Measurements from ENCODE around the gene RYR1.

The RYR1 gene

DNA sequence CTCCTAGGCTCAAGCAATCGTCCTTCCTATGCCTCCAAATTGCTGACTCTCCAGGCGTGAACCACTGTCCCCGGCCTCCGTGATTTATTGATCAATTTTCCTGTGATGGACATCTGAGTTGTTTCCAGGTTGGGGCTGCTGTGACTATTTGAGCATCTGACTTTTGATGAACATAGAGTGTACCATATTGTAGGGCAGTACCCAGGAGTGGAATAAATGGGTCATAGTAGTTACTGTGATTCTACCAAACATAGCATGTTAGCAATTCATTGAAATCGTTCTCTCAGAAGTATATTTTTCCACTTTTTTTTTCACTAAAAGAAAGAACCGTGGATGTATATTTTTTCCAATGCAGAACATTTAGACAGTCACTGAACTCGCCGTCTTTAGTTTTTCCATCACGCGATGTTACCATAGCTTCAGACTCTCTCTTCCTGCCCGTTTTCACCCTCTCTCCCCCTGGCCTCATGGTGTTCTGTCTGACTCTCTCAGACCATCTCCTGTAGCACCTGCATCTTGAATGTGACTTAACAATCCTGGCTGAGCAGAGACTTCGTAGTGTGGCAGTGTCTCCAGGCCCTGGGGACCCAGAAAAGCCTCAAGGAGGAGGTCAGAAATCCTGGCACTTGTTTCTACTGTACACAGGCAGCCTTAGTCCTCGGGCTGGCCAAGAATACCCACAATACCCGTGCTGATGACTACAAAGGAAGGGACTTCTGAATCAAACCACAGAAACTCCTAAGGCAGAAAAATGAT lies 4.3 kb upstream of the RYR1 start:
- DNase-seq: no peak

- DNase-seq: no peak
Measured at GRCh38 chr19:38429811-38430156, 3.7 kb upstream of the RYR1 start.

DNA sequence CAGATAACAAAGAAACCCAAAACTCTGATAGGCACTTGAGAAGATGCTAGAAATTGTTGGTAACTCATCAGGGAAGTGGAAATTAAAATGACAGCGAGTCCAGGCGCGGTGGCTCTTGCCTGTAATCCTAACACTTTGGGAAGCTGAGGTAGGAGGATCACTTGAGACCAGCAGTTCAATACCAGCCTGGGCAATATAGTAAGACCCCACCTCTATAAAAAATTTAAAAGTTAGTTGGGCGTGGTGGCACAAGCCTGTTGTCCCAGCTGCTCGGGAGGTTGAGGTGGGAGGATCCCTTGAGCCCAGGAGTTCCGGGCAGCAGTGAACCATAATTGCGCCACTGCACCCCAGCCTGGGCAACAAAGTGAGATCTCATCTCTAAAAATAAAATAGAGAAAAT lies 2.6 kb upstream of the RYR1 start:
- DNase-seq: no peak

- peak in 1 of 2 donors; percentile 60 for DNase-seq
Measured at GRCh38 chr19:38434549-38435051, 1.1 kb downstream of the RYR1 start.

DNA sequence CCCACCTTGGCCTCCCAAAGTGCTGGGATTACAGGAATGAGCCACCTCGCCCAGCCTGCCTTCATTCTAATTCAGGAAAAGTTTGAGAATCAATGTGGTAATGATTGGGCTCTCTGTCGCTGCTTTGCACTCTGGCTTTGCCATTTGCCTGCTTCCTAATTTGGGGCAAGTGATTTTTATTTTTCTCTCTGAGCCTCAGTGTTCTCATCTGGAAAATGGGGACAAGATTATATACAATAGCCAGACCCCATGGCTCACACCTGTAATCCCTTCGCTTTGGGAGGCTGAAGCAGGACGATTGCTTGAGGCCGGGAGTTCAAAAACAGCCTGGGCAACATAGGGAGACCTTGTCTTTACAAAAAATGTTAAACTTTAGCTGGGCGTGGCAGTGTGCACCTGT lies 3.8 kb downstream of the RYR1 start:
- DNase-seq: no peak

GRCh38 chr19:38437917-38438316 lies 4.4 kb downstream of the RYR1 start:
- DNase-seq: no peak

- DNase-seq: no peak
Measured at GRCh38 chr19:38440592-38440991, 7.1 kb downstream of the RYR1 start.

DNA sequence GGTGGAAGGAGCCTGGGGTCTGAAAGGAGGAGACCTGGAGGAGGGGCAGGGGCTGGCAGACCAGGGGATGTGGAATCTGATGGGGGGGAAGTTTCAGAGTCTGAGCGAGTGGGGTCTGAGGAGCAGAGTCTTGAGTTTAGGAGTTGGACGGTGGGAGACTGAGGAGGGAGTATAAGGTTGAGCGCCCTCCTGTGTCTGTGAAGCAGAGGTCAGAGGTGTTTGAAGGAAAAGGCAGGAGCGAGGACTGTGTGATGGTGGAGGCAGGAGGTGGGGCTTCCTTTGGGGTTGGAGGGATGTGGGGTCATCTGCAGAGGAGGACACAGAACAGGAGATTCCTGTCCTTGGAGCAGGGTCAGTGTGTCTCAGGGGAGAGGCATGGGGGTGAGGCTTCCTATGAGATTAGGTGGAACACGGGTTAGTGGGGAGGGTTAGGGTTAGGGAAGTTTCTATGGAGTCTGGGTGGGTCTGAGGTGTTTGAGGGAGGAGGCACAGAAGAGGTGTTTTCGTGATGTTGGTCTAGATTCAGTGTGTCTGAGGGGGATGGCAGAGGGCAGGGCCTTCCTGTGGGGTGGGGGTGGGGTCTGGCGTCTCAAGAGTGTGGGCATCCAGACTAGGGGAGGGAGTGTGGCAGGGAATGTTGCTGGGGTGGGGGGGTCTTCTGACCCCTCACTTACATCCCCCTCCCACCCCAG lies 8.3 kb downstream of the RYR1 start:
- no peak for DNase-seq

GRCh38 chr19:38442736-38443135 lies 9.2 kb downstream of the RYR1 start:
- no peak for DNase-seq

DNA sequence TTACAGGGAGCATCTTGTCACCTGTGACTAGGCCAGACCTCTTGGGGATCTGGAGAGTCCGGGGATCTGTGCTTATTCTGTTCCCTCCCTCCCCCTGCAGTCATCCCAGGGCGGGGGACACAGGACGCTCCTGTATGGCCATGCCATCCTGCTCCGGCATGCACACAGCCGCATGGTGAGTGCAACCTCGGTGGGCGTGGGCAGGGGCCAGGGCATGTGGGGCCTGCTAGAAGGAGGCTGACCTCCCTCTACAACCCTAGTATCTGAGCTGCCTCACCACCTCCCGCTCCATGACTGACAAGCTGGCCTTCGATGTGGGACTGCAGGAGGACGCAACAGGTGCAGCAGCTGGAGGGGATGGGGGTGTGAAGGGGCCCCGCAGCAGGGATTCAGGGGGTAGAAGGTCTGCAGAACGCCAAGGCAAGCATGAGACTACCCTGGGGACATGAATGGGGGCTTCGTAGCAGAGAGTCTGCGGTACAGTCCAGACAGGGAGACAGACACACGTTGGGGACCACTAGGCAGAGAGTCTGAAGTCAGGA lies 10.0 kb downstream of the RYR1 start:
- DNase-seq: no peak

DNA sequence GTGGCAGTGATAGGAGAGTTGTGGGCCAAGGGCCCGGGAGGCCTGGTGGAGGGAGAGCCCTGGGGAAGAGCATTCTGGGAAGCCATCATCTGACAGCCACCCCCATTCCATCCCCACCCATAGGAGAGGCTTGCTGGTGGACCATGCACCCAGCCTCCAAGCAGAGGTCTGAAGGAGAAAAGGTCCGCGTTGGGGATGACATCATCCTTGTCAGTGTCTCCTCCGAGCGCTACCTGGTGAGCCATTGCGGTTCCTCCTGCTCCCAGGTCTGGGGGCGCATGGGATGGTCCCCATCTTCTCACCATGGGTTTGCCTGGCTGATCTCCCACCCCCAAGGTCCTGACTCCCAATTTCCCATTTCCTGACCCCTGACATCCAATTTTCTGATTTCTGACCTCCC lies 10.5 kb downstream of the RYR1 start:
- DNase-seq: no peak

DNA sequence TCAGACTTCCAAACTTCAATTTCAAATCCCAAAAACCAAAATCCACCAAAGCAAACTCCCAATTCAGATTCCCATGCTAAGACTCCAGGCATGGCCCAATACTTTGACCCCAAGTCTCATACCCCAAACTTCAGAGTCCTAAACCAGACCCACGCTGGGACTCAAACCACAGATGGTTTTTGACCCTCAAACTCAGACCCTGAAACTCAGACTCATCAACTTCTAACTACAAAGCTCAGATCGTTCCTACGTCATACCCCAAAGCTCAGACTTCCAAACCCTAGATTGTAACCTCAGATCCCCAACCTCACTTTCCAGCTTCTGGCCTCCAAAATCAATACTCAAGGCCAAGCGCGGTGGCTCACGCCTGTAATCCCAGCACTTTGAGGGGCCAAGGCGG lies 11.9 kb downstream of the RYR1 start:
- no peak for DNase-seq

DNA sequence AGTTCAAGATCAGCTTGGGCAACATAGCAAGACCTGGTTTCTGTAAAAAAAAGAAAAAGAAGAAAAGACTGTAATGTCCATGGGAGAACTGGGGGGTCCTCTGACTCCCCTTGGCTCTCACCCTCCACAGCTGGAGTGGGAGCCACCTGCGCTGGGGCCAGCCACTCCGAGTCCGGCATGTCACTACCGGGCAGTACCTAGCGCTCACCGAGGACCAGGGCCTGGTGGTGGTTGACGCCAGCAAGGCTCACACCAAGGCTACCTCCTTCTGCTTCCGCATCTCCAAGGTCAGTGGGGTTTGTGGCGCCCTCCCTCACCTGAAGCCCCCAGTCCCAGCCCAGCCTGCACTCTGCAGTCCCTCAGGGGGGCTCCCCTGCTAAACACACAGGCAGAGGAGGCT lies 14.7 kb downstream of the RYR1 start:
- no peak for DNase-seq

DNA sequence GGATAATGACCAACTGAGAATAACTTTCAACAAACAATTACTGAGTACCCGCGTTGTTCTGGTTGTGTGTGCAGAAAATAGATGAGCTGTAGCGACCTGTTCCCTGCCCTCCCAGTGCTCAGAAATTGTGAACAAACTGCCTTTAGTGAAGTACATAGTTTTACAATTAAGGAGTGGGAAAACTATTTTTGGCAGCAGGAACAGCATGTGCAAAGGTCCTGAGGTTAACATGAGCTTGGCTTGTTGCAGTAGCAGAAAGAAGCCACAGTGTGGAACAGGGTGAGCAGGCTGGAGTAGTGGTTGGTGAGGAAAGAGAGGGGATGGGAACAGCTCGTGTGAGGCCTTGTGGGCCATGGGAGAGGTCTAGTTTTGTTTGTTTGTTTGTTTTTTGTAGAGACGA lies 16.0 kb downstream of the RYR1 start:
- DNase-seq: no peak

DNA sequence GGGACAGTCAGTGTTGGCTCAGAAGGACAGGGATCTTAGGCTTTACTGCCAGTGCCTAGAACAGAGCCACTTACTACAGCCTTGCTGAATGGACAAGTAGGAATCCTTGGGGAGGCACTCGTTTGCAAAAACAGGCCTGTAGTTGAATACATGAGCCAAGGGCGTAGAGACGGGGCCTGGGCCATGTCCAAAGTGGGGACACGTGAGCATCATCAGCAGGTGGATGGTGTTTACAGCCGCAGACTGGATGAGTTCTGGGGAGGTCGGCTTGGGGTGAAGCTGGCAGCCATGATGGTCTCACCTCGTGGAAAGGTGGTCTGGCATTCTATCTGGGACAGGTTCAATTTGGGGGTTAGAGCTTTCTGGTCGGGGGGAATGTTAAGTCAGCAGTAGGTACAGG lies 17.5 kb downstream of the RYR1 start:
- no peak for DNase-seq

- DNase-seq: no peak
Measured at GRCh38 chr19:38451629-38452028, 18.1 kb downstream of the RYR1 start.

DNA sequence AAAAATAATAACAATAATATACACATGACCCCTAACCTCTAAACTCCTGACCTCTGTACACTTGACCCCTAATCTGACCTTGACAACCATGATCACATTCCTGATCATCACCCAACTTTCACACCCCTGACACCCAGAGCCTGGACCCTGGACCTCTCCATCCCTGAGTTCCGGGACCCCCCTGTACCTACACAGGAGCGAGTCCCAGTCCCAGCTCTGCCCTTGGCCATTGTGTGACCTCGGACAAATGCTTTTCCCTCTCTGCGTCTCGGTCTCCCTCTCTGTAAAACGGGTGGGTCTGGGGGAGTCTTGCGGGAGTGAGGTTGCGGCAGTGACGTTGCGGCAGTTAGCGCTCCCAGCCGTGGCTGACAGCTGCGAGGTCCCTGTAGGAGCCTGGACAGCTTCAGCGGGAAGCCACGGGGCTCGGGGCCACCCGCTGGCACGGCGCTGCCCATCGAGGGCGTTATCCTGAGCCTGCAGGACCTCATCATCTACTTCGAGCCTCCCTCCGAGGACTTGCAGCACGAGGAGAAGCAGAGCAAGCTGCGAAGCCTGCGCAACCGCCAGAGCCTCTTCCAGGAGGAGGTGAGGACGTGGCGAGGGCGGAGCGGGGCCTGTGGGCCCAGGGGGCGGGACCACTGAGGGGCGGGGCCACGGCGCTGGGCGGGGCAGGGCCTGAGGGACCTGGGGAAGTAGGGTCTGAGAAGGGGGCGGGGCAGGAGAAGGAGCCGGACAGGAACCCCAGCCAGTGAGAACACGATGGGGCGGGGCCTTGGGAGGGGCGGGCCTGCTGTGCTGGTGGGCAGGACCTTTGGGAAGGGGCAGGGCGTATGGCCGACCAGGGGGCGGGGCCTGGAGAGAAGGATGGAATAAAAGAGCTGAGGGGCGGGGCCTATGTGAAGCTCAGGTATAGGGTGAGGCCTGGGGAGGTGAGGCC lies 19.2 kb downstream of the RYR1 start:
- DNase-seq: peak in 1 of 2 donors; percentile 4

GRCh38 chr19:38453596-38453995 lies 20.1 kb downstream of the RYR1 start:
- DNase-seq: no peak

- DNase-seq: no peak
Measured at GRCh38 chr19:38455031-38455430, 21.5 kb downstream of the RYR1 start.

- no peak for DNase-seq
Measured at GRCh38 chr19:38457202-38457601, 23.7 kb downstream of the RYR1 start.

DNA sequence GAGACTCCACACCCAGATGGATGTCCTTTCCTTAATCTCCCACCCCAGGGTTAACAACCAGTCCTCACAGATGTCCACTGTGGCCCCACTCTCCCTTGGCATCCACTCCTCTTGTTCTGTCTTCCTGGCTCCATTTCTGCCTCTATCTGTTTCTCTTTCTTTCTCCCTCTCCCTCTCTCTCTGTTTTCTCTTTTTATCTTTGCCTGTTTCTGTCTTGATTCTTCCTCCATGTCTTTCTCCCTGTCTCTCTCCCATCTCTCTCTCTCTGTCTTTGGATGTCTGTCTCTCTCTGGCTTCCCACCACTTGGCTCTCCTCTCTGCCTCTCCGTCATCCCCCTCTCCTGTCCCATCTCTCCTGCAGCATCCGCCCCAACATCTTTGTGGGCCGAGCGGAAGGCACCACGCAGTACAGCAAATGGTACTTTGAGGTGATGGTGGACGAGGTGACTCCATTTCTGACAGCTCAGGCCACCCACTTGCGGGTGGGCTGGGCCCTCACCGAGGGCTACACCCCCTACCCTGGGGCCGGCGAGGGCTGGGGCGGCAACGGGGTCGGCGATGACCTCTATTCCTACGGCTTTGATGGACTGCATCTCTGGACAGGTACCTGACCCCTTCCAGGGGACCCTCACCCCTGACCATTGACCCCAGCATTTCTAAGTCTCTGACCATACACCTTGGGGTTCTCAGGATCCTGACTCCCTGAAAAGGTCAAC lies 24.4 kb downstream of the RYR1 start:
- DNase-seq: no peak

- DNase-seq: no peak
Measured at GRCh38 chr19:38458991-38459390, 25.5 kb downstream of the RYR1 start.

Data from hippocampal formation (tissue), 2 donors.